Adrenal gland (tissue), 12 donors: ENCODE measurements around the gene CENPE. TPM values are rescaled to one million over a fixed set of nuclear protein-coding genes. Genes with fewer than 3 reads are reported as not detected.

Experiments
- DNase-seq, 7 donors: peaks; one replicate each; pipeline ENCODE4 v3.0.0-alpha.2; 2019 to 2020
- H3K27ac ChIP-seq, 5 donors: fragments of 200-600 bp; sonication (generic) in 4 of 5; 1 replicate in 3 of 5; 2 replicates in 2 of 5; pipeline versions ENCODE4 v1.5.1 to v1.8.0; 2016 to 2020; ENCODE audit warnings: mild to moderate bottlenecking in 1 of 5
- H3K27me3 ChIP-seq: fragments of 200-600 bp; 2 replicates; pipeline ENCODE4 v1.8.0; 2021
- H3K36me3 ChIP-seq, 2 donors: fragments of 200-600 bp; replicated peaks in 1 of 2; 1 replicate in 1 of 2; 2 replicates in 1 of 2; pipeline versions ENCODE4 v1.5.1 to v1.8.0; 2018 to 2022
- H3K4me1 ChIP-seq, 2 donors: fragments of 200-600 bp; replicated peaks in 1 of 2; 1 replicate in 1 of 2; 2 replicates in 1 of 2; pipeline versions ENCODE4 v1.5.1 to v1.8.0; 2018 to 2021
- H3K4me3 ChIP-seq, 4 donors: fragments of 200-600 bp; sonication (generic) in 3 of 4; one replicate each; pipeline ENCODE4 v1.5.1; 2016 to 2018
- H3K9me3 ChIP-seq, 3 donors: fragments of 200-600 bp; sonication (generic) in 1 of 3; replicated peaks in 1 of 3; 1 replicate in 2 of 3; 2 replicates in 1 of 3; pipeline versions ENCODE4 v1.5.1 to v1.8.0; 2016 to 2021
- CTCF ChIP-seq, 6 experiments: fragments of 450-650 bp in 4 of 6; fragments of 200-600 bp in 2 of 6; sonication (generic) in 1 of 6; IDR thresholded peaks; 1 replicate in 5 of 6; 2 replicates in 1 of 6; pipeline versions ENCODE4 v1.5.1 to v1.8.0; 2016 to 2021; ENCODE audit warnings: antibody characterized with exemption in 6 of 6, mild to moderate bottlenecking in 2 of 6, moderate library complexity in 1 of 6
- POLR2A ChIP-seq, 2 donors: fragments of 450-650 bp; IDR thresholded peaks; one replicate each; pipeline ENCODE4 v1.6.1; 2017; ENCODE audit warnings: antibody characterized with exemption in 2 of 2, mild to moderate bottlenecking in 2 of 2, moderate library complexity in 1 of 2
- WGBS, 4 donors: extraction: QIAGEN DNeasy Blood & Tissue Kit in 2 of 4; methylation state at CpG; one replicate each; pipeline versions ENCODE4 v1.1.5 to v1.1.7; 2013 to 2017; 5-methylcytosine and 5-hydroxymethylcytosine counted together
- intact Hi-C, 2 donors: fragments of 100-400 bp; cut with DNase I; formaldehyde crosslinking; loops; one replicate each; pipeline versions ENCODE4 v1.14.1 to v1.15.0; 2022 to 2023
- polyA plus RNA-seq, 3 donors: library from polyadenylated mRNA; stranded (reverse); fragments of 200-250 nt in 2 of 3; fragments of 350-450 nt in 1 of 3; fragmentation: Illumina TruSeq in 1 of 3; extraction: RNeasy Lipid Tissue Mini Kit (QIAGEN cat#74804) in 1 of 3; gene quantifications; one replicate each; pipeline ENCODE4 v1.2.3, GENCODE V29; 2013 to 2014
- total RNA-seq, 9 donors: library from RNA; depleted of rRNA in 4 of 9; stranded (reverse); fragments of >200 nt in 4 of 9; fragments of 120-200 nt in 1 of 9; fragmentation: NEBNext Ultra II Directional in 1 of 9; extraction: Animal tissue kit (Norgen Biotek cat#: 25700) in 1 of 9; gene quantifications; one replicate each; pipeline versions ENCODE4 v1.1.0 to v1.2.4, GENCODE V29; 2013 to 2023
- donor health status: healthy with polysubstance abuse.
- donor health status: Bipolar disorder and iron deficiency.
- donor health status: DM: yes; HTN: yes; CAD: no.
- donor health status: DM: no; HTN: no; CAD: no.
- donor health status: DM: no; HTN: no; CAD: no.
- donor health status: DM: yes; HTN: yes; CAD: no.

The CENPE gene
- total and polyA plus RNA-seq, 12 donors: 0.17 to 5.7 (median 0.87) TPM

- no peaks in the 10 kb centered on the region for H3K9me3 ChIP-seq
- no peak for TF ChIP-seq CTCF (IDR thresholded peaks at IDR 0.05)
- no peak for TF ChIP-seq POLR2A (IDR thresholded peaks at IDR 0.05)
- no peak overlapping the region for H3K4me3 ChIP-seq
- intact Hi-C loops: no loop called here
- peaks cover 0 to 19% of the 10 kb centered on the region in 2 donors for H3K4me1 ChIP-seq
- H3K27ac ChIP-seq: no peak overlapping the region
- no peaks in the 10 kb centered on the region for H3K27me3 ChIP-seq
- WGBS, 4 donors: 82 to 93% (median 85%) methylated on average over 2 of the region's 2 CpGs
- DNase-seq: no peak
- peaks cover 0 to 50% of the 10 kb centered on the region in 2 donors for H3K36me3 ChIP-seq
Observed at GRCh38 chr4:103089481-103089880, 108.7 kb downstream of the CENPE start.

GRCh38 chr4:103086551-103086950 is 111.6 kb downstream of the CENPE start:
- no peak overlapping the region for H3K27ac ChIP-seq
- intact Hi-C loops: no loop called here
- H3K9me3 ChIP-seq: no peaks in the 10 kb centered on the region
- H3K36me3 ChIP-seq: peaks cover 0 to 59% of the 10 kb centered on the region in 2 donors
- H3K4me3 ChIP-seq: no peak overlapping the region
- DNase-seq: no peak
- TF ChIP-seq POLR2A (IDR thresholded peaks at IDR 0.05) (no peak), CTCF (IDR thresholded peaks at IDR 0.05) (no peak)
- H3K27me3 ChIP-seq: no peaks in the 10 kb centered on the region
- 62 to 78% (median 73%) methylated on average over 1 of the region's 1 CpG for WGBS, 4 donors
- peaks cover 0 to 1% of the 10 kb centered on the region in 2 donors for H3K4me1 ChIP-seq

- Histone ChIP-seq H3K36me3 (peaks cover 0 to 63% of the 10 kb centered on the region in 2 donors), H3K27ac (no peak overlapping the region), H3K9me3 (no peaks in the 10 kb centered on the region), H3K27me3 (no peaks in the 10 kb centered on the region), H3K4me3 (no peak overlapping the region), H3K4me1 (no peaks in the 10 kb centered on the region)
- 65 to 79% (median 73%) methylated on average over 2 of the region's 2 CpGs for WGBS, 4 donors
- no peak for DNase-seq
- no peak for TF ChIP-seq POLR2A (IDR thresholded peaks at IDR 0.05)
- no peak for TF ChIP-seq CTCF (IDR thresholded peaks at IDR 0.05)
- intact Hi-C loops: no loop called here
Observed at GRCh38 chr4:103085555-103086196, 112.5 kb downstream of the CENPE start.

GRCh38 chr4:103079621-103080020 is 118.5 kb downstream of the CENPE start:
- intact Hi-C loops: no loop called here
- H3K27ac ChIP-seq: no peak overlapping the region
- peaks cover 6 to 18% of the 10 kb centered on the region in 2 donors for H3K4me1 ChIP-seq
- no peaks in the 10 kb centered on the region for H3K27me3 ChIP-seq
- DNase-seq: no peak
- TF ChIP-seq POLR2A (IDR thresholded peaks at IDR 0.05) (no peak), CTCF (IDR thresholded peaks at IDR 0.05) (no peak)
- peaks cover 0 to 23% of the 10 kb centered on the region in 2 donors for H3K36me3 ChIP-seq
- H3K9me3 ChIP-seq: no peaks in the 10 kb centered on the region
- no peak overlapping the region for H3K4me3 ChIP-seq
- WGBS, 4 donors: 94 to 98% (median 96%) methylated on average over 1 of the region's 1 CpG
